Mesendoderm (in vitro differentiated cells): ENCODE measurements around the gene NT5DC1.
A peak's percentile ranks its signal among the peaks of the same experiment; 100 is the strongest.

Source experiments
- DNase-seq: peaks from one replicate; pipeline ENCODE4 v3.0.0; 2013
- H2AK5ac ChIP-seq: 2 replicates; pipeline ENCODE4 v1.6.1; 2013; ENCODE audit warnings: low read length, inconsistent platforms
- H2BK120ac ChIP-seq: 2 replicates; pipeline ENCODE4 v1.6.1; 2013; ENCODE audit warnings: low read depth, mild to moderate bottlenecking, low read length, moderate library complexity, mixed read lengths
- H2BK15ac ChIP-seq: replicated peaks from 2 replicates; pipeline ENCODE4 v1.6.1; 2013; ENCODE audit warnings: low read depth, mild to moderate bottlenecking, moderate library complexity
- H2BK5ac ChIP-seq: 2 replicates; pipeline ENCODE4 v1.6.1; 2013; ENCODE audit warnings: low read length, inconsistent platforms
- H3K18ac ChIP-seq: 2 replicates; pipeline ENCODE4 v1.6.1; 2013; ENCODE audit warnings: mild to moderate bottlenecking, low read length, mixed read lengths
- H3K23ac ChIP-seq: one replicate; pipeline ENCODE4 v1.6.1; 2013; ENCODE audit warnings: low read length
- H3K27ac ChIP-seq: 2 replicates; pipeline ENCODE4 v1.5.1; 2013; ENCODE audit warnings: low read depth, mild to moderate bottlenecking, inconsistent platforms, low read length, moderate library complexity
- H3K27me3 ChIP-seq: 2 replicates; pipeline ENCODE4 v1.6.1; 2013; ENCODE audit warnings: low read length, control low read depth, mild to moderate bottlenecking, inconsistent platforms; ENCODE audit not compliant: insufficient read depth, poor library complexity
- H3K36me3 ChIP-seq: 2 replicates; pipeline ENCODE4 v1.6.1; 2013; ENCODE audit warnings: low read length, inconsistent platforms; ENCODE audit not compliant: control insufficient read depth, insufficient read depth
- H3K4ac ChIP-seq: one replicate; pipeline ENCODE4 v1.6.1; 2013; ENCODE audit warnings: low read depth, mild to moderate bottlenecking, low read length, moderate library complexity
- H3K4me1 ChIP-seq: 2 replicates; pipeline ENCODE4 v1.6.1; 2013; ENCODE audit warnings: low read depth, low read length, inconsistent platforms; ENCODE audit not compliant: control insufficient read depth
- H3K4me2 ChIP-seq: 2 replicates; pipeline ENCODE4 v1.6.1; 2013; ENCODE audit warnings: low read length
- H3K4me3 ChIP-seq: 2 replicates; pipeline ENCODE4 v1.5.1; 2013; ENCODE audit warnings: mild to moderate bottlenecking, low read length
- H3K56ac ChIP-seq: one replicate; pipeline ENCODE4 v1.6.1; 2013; ENCODE audit warnings: low read length
- H3K79me1 ChIP-seq: 2 replicates; pipeline ENCODE4 v1.6.1; 2013; ENCODE audit warnings: low read length, inconsistent platforms
- H3K79me2 ChIP-seq: 2 replicates; pipeline ENCODE4 v1.6.1; 2013; ENCODE audit warnings: mild to moderate bottlenecking, low read length; ENCODE audit not compliant: control insufficient read depth, insufficient read depth
- H3K9ac ChIP-seq: 2 replicates; pipeline ENCODE4 v1.6.1; 2013; ENCODE audit warnings: low read length, inconsistent platforms
- H4K5ac ChIP-seq: one replicate; pipeline ENCODE4 v1.6.1; 2013; ENCODE audit warnings: low read length
- H4K8ac ChIP-seq: one replicate; pipeline ENCODE4 v1.6.1; 2013; ENCODE audit warnings: low read depth, mild to moderate bottlenecking, control low read depth, low read length, moderate library complexity
- WGBS: extraction: QIAGEN DNeasy Blood & Tissue Kit; methylation state at CpG from one replicate; pipeline ENCODE4 v1.1.7; 2013; ENCODE audit warnings: low lambda C conversion rate, missing lambda C conversion rate; ENCODE audit not compliant: insufficient coverage; ENCODE audit errors: extremely low coverage; 5-methylcytosine and 5-hydroxymethylcytosine counted together

Gene NT5DC1

GRCh38 chr6:116145803-116146675 lies 45.4 kb downstream of the NT5DC1 start:
- Histone ChIP-seq H3K36me3 (no peaks in the 10 kb centered on the region), H3K56ac (no peak overlapping the region), H2BK120ac (no peak overlapping the region), H2AK5ac (no peak overlapping the region), H3K9ac (no peak overlapping the region), H4K5ac (no peak overlapping the region), H3K27ac (no peak overlapping the region), H3K18ac (peak overlapping the region; percentile 75), H3K4ac (no peak overlapping the region), H3K79me1 (no peaks in the 10 kb centered on the region), H2BK15ac (no peak overlapping the region), H3K4me1 (peaks cover 4% of the 10 kb centered on the region), H3K79me2 (no peaks in the 10 kb centered on the region), H3K4me3 (no peak overlapping the region), H3K23ac (no peak overlapping the region), H2BK5ac (no peak overlapping the region), H3K4me2 (no peak overlapping the region), H4K8ac (no peak overlapping the region), H3K27me3 (no peaks in the 10 kb centered on the region)
- peak; percentile 91 for DNase-seq
- WGBS, result no CpG with 5 or more reads among the region's 4 CpGs

GRCh38 chr6:116152620-116153019 lies 52.0 kb downstream of the NT5DC1 start:
- Histone ChIP-seq H3K4me1 (peaks cover 2% of the 10 kb centered on the region), H3K4me3 (no peak overlapping the region), H3K56ac (no peak overlapping the region), H3K79me1 (no peaks in the 10 kb centered on the region), H3K79me2 (no peaks in the 10 kb centered on the region), H3K36me3 (no peaks in the 10 kb centered on the region), H3K4me2 (no peak overlapping the region), H3K23ac (no peak overlapping the region), H3K9ac (no peak overlapping the region), H4K8ac (no peak overlapping the region), H3K27me3 (no peaks in the 10 kb centered on the region), H4K5ac (no peak overlapping the region), H3K27ac (no peak overlapping the region), H3K4ac (no peak overlapping the region), H2AK5ac (no peak overlapping the region), H2BK5ac (no peak overlapping the region), H2BK120ac (no peak overlapping the region), H3K18ac (no peak overlapping the region), H2BK15ac (no peak overlapping the region)
- WGBS, result no CpG with 5 or more reads among the region's 1 CpG
- no peak for DNase-seq

GRCh38 chr6:116154887-116155286 lies 54.2 kb downstream of the NT5DC1 start:
- Histone ChIP-seq H3K4ac (no peak overlapping the region), H4K8ac (no peak overlapping the region), H2BK15ac (no peak overlapping the region), H3K23ac (no peak overlapping the region), H4K5ac (no peak overlapping the region), H3K4me1 (no peaks in the 10 kb centered on the region), H3K56ac (no peak overlapping the region), H3K27ac (no peak overlapping the region), H2BK120ac (no peak overlapping the region), H3K4me2 (no peak overlapping the region), H2BK5ac (no peak overlapping the region), H2AK5ac (no peak overlapping the region), H3K9ac (no peak overlapping the region), H3K27me3 (no peaks in the 10 kb centered on the region), H3K79me1 (no peaks in the 10 kb centered on the region), H3K18ac (no peak overlapping the region), H3K4me3 (no peak overlapping the region), H3K36me3 (no peaks in the 10 kb centered on the region), H3K79me2 (no peaks in the 10 kb centered on the region)
- WGBS, result no CpG with 5 or more reads among the region's 2 CpGs
- no peak for DNase-seq

GRCh38 chr6:116156405-116157326 lies 56.0 kb downstream of the NT5DC1 start:
- no peak overlapping the region for H3K27ac ChIP-seq
- H2AK5ac ChIP-seq, result no peak overlapping the region
- no peaks in the 10 kb centered on the region for H3K4me1 ChIP-seq
- H3K4me3 ChIP-seq, result no peak overlapping the region
- no peak overlapping the region for H3K4ac ChIP-seq
- H2BK15ac ChIP-seq, result no peak overlapping the region
- H2BK120ac ChIP-seq, result no peak overlapping the region
- H4K5ac ChIP-seq, result no peak overlapping the region
- H3K79me2 ChIP-seq, result no peaks in the 10 kb centered on the region
- H3K36me3 ChIP-seq, result no peaks in the 10 kb centered on the region
- no peak overlapping the region for H3K23ac ChIP-seq
- H4K8ac ChIP-seq, result no peak overlapping the region
- no peak for DNase-seq
- H3K56ac ChIP-seq, result no peak overlapping the region
- no peaks in the 10 kb centered on the region for H3K27me3 ChIP-seq
- H2BK5ac ChIP-seq, result no peak overlapping the region
- no CpG with 5 or more reads among the region's 7 CpGs for WGBS
- H3K9ac ChIP-seq, result no peak overlapping the region
- H3K18ac ChIP-seq, result no peak overlapping the region
- no peak overlapping the region for H3K4me2 ChIP-seq
- H3K79me1 ChIP-seq, result no peaks in the 10 kb centered on the region

GRCh38 chr6:116157391-116157790 lies 56.7 kb downstream of the NT5DC1 start:
- H3K79me2 ChIP-seq, result no peaks in the 10 kb centered on the region
- H4K5ac ChIP-seq, result no peak overlapping the region
- no peak overlapping the region for H3K18ac ChIP-seq
- H3K23ac ChIP-seq, result no peak overlapping the region
- H3K4ac ChIP-seq, result no peak overlapping the region
- H3K79me1 ChIP-seq, result no peaks in the 10 kb centered on the region
- no peak overlapping the region for H3K56ac ChIP-seq
- H2BK5ac ChIP-seq, result no peak overlapping the region
- H3K4me2 ChIP-seq, result no peak overlapping the region
- no peak overlapping the region for H3K9ac ChIP-seq
- H3K4me1 ChIP-seq, result no peaks in the 10 kb centered on the region
- no peaks in the 10 kb centered on the region for H3K36me3 ChIP-seq
- no peaks in the 10 kb centered on the region for H3K27me3 ChIP-seq
- DNase-seq, result no peak
- H4K8ac ChIP-seq, result no peak overlapping the region
- no CpG with 5 or more reads among the region's 1 CpG for WGBS
- no peak overlapping the region for H3K4me3 ChIP-seq
- no peak overlapping the region for H2BK120ac ChIP-seq
- no peak overlapping the region for H2BK15ac ChIP-seq
- H3K27ac ChIP-seq, result no peak overlapping the region
- no peak overlapping the region for H2AK5ac ChIP-seq
